ENCODE measurements around the gene CCDC78.

- TF ChIP-seq CTCF (IDR thresholded peaks at IDR 0.05) (no peak), POLR2AphosphoS5 (IDR thresholded peaks at IDR 0.05; ENCODE audit: insufficient read depth in 1 of 2, low read depth in 1 of 2) (no peak), POLR2A (IDR thresholded peaks at IDR 0.05) (no peak)
Observed at GRCh38 chr16:725463-726187, 618 bp downstream of the CCDC78 start.
